Peyer's patch (tissue), 4 donors: ENCODE measurements around the gene DDX27. TPM values are rescaled to one million over a fixed set of nuclear protein-coding genes. Genes with fewer than 3 reads are reported as not detected.

Experiments used
- DNase-seq, 3 donors: peaks; one replicate each; pipeline ENCODE4 v3.0.0-alpha.2; 2017 to 2019
- H3K27ac ChIP-seq, 4 donors: fragments of 200-600 bp; sonication (generic); one replicate each; pipeline ENCODE4 v1.5.1; 2016 to 2019
- H3K27me3 ChIP-seq, 2 donors: fragments of 200-600 bp; sonication (generic); one replicate each; pipeline ENCODE4 v1.5.1; 2019
- H3K36me3 ChIP-seq, 3 donors: fragments of 200-600 bp; sonication (generic); one replicate each; pipeline ENCODE4 v1.5.1; 2016 to 2019
- H3K4me1 ChIP-seq, 4 donors: fragments of 200-600 bp; sonication (generic); one replicate each; pipeline ENCODE4 v1.5.1; 2016 to 2019
- H3K4me3 ChIP-seq, 4 donors: fragments of 200-600 bp; sonication (generic); 1 replicate in 3 of 4; 2 replicates in 1 of 4; pipeline ENCODE4 v1.5.1; 2016 to 2019; ENCODE audit warnings: mild to moderate bottlenecking in 1 of 4
- H3K9me3 ChIP-seq, 4 donors: fragments of 200-600 bp; sonication (generic); one replicate each; pipeline ENCODE4 v1.5.1; 2016 to 2019; ENCODE audit warnings: mild to moderate bottlenecking in 1 of 4
- POLR2A ChIP-seq, 2 donors: fragments of 450-650 bp; IDR thresholded peaks; one replicate each; pipeline ENCODE4 v1.5.1; 2017; ENCODE audit warnings: antibody characterized with exemption in 2 of 2, mild to moderate bottlenecking in 2 of 2, moderate library complexity in 2 of 2
- total RNA-seq, 4 donors: library from RNA; depleted of rRNA; stranded (reverse); fragments of >200 nt; gene quantifications; one replicate each; pipeline ENCODE4 v1.1.0, GENCODE V29; 2016
- TF ChIP-seq, protein P1 (sequence below), 6 experiments: fragments of 450-650 bp in 4 of 6; fragments of 200-600 bp in 2 of 6; sonication (generic) in 1 of 6; IDR thresholded peaks; one replicate each; pipeline ENCODE4 v1.5.1; 2017 to 2019; ENCODE audit warnings: antibody characterized with exemption in 6 of 6, mild to moderate bottlenecking in 3 of 6, moderate library complexity in 1 of 6

DDX27 gene
- total RNA-seq, 4 donors from 2014 or later, result 23.1 to 81.7 (median 39.2) TPM

DNA sequence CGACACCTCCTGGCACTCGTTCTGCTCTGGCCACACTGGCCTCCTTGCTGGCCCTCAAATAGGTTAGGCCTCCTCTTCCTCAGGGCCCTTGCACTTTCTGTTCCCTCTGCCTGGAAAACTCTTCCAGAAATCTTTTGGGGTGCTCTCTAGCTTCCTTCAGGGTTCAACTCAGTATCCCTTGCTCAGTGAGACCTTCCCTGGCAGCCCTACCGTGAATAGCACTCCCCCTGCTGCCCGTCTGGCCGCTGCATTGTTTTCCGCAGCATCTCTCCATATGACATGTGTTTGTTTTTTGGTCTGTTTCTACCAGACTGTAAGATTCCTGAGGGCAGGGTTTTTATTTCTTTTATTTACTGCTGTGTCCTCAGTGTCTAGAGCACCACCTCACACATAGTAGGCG, 6.7 kb downstream of the DDX27 start:
- H3K4me3 ChIP-seq, result no peak overlapping the region

DNA sequence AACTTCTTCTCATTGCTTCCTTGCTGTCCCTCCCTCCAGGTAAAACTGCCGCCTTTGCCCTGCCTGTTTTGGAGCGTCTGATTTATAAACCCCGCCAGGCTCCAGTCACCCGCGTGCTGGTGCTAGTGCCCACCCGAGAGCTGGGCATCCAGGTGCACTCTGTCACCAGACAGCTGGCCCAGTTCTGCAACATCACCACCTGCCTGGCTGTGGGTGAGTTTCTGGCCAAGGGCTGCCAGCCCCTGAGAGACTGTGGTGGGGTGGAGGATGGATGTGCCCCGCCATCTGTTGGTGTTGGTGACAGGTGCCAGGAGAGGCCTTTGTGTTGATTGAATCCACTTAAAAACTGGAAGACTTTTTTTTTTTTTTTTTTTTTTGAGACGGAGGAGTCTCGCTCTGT, 9.5 kb downstream of the DDX27 start:
- Histone ChIP-seq H3K4me1 (peaks cover 0 to 17% (median 4%) of the 10 kb centered on the region in 4 donors), H3K27me3 (no peaks in the 10 kb centered on the region), H3K9me3 (no peaks in the 10 kb centered on the region), H3K4me3 (no peak overlapping the region), H3K36me3 (peaks cover 0 to 90% (median 4%) of the 10 kb centered on the region in 3 donors), H3K27ac (no peak overlapping the region)
- no peak for DNase-seq
- TF ChIP-seq, protein P1, sequence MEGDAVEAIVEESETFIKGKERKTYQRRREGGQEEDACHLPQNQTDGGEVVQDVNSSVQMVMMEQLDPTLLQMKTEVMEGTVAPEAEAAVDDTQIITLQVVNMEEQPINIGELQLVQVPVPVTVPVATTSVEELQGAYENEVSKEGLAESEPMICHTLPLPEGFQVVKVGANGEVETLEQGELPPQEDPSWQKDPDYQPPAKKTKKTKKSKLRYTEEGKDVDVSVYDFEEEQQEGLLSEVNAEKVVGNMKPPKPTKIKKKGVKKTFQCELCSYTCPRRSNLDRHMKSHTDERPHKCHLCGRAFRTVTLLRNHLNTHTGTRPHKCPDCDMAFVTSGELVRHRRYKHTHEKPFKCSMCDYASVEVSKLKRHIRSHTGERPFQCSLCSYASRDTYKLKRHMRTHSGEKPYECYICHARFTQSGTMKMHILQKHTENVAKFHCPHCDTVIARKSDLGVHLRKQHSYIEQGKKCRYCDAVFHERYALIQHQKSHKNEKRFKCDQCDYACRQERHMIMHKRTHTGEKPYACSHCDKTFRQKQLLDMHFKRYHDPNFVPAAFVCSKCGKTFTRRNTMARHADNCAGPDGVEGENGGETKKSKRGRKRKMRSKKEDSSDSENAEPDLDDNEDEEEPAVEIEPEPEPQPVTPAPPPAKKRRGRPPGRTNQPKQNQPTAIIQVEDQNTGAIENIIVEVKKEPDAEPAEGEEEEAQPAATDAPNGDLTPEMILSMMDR (IDR thresholded peaks at IDR 0.05), result no peak
- TF ChIP-seq POLR2A (IDR thresholded peaks at IDR 0.05), result no peak

More for the DNA sequence above, 6.7 kb downstream of the DDX27 start:
- Histone ChIP-seq H3K4me1 (peaks cover 0 to 14% (median 3%) of the 10 kb centered on the region in 4 donors), H3K27ac (no peak overlapping the region), H3K36me3 (peaks cover 0 to 90% (median 0%) of the 10 kb centered on the region in 3 donors), H3K9me3 (no peaks in the 10 kb centered on the region), H3K27me3 (no peaks in the 10 kb centered on the region)
- DNase-seq, result no peak
- TF ChIP-seq POLR2A (IDR thresholded peaks at IDR 0.05), result no peak
- TF ChIP-seq, protein P1 (IDR thresholded peaks at IDR 0.05), result no peak

DNA sequence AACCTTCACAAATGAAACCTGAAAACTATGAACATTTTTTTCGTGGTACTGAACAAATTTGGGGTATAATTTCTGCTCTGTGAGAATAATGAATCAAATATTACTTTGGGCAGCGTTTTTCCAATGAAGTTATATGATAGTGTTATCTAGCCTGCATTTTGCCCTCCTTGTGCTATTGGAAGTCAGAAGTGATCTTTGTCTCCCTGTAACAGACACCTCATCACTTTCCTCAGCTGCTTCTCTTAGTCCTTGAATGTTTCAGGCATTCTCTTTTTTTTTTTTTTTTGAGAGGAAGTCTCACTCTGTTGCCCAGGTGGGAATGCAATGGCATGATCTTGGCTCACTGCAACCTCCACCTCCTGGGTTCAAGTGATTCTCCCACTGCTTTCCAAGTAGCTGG, 10.2 kb downstream of the DDX27 start:
- DNase-seq, result no peak
- H3K4me3 ChIP-seq, result no peak overlapping the region
- no peaks in the 10 kb centered on the region for H3K27me3 ChIP-seq
- H3K4me1 ChIP-seq, result peaks cover 0 to 17% (median 4%) of the 10 kb centered on the region in 4 donors
- no peaks in the 10 kb centered on the region for H3K9me3 ChIP-seq
- H3K27ac ChIP-seq, result no peak overlapping the region
- H3K36me3 ChIP-seq, result peaks cover 0 to 90% (median 4%) of the 10 kb centered on the region in 3 donors
- no peak for TF ChIP-seq POLR2A (IDR thresholded peaks at IDR 0.05)
- TF ChIP-seq, protein P1 (IDR thresholded peaks at IDR 0.05), result no peak

DNA sequence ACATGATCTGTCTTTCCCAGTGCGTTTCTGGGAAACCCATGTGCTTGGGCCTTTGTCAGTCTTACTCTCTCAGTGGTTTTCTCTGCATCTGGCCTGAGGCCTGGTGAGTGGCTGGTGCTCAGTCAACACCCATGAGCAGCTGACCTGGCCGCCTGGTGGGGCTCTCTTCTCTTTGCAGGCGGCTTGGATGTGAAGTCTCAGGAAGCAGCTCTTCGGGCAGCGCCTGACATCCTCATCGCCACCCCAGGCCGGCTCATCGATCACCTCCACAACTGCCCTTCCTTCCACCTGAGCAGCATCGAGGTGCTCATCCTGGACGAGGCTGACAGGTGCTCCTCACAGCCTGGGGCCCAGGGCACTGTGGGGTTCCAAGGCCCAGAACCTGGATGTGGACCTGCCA, 10.8 kb downstream of the DDX27 start:
- peak overlapping the region; percentile 13 to 52 (median 36) for H3K27ac ChIP-seq
- no peak for DNase-seq

DNA sequence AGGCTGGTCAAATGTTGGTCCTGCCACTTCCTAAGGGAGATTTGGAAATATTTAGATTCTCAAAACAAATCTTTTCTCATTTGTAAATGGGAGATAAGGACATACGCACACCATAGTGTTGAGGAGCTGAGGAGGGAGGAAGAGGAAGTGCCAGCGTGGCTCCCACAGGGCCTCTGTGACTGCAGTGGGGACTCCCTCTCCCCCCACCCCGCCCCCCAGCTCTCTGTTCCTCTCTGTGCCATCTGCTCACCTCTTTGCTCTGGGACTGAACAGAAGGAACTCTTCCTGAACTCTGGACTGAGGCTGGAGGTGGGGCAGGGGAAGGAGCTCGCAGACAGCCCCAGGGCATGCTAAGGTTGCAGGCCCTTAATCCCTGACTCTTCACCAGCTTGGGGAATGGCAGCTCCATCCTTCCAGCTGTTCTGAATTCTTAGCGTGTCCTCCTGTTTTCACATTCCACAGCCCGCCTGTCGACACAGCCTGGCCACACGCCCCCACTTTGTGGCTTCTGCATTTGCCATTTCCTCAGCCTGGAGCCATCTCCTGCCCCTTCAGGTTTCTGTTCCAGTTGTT, 11.4 kb downstream of the DDX27 start:
- Histone ChIP-seq H3K4me3 (no peak overlapping the region), H3K9me3 (no peaks in the 10 kb centered on the region), H3K4me1 (peaks cover 0 to 17% (median 4%) of the 10 kb centered on the region in 4 donors), H3K27ac (peak overlapping the region; percentile 13 to 52 (median 36)), H3K27me3 (no peaks in the 10 kb centered on the region), H3K36me3 (peaks cover 0 to 89% (median 4%) of the 10 kb centered on the region in 3 donors)
- TF ChIP-seq, protein P1 (IDR thresholded peaks at IDR 0.05), result no peak
- peak; percentile 50 to 60 (median 56) for DNase-seq

More for the DNA sequence above, 10.8 kb downstream of the DDX27 start:
- H3K9me3 ChIP-seq, result no peaks in the 10 kb centered on the region
- no peaks in the 10 kb centered on the region for H3K27me3 ChIP-seq
- TF ChIP-seq POLR2A (IDR thresholded peaks at IDR 0.05), result no peak
- TF ChIP-seq, protein P1 (IDR thresholded peaks at IDR 0.05), result no peak
- no peak overlapping the region for H3K4me3 ChIP-seq
- peaks cover 0 to 90% (median 4%) of the 10 kb centered on the region in 3 donors for H3K36me3 ChIP-seq
- peaks cover 0 to 17% (median 4%) of the 10 kb centered on the region in 4 donors for H3K4me1 ChIP-seq
